ENCODE measurements around the gene METTL25. TPM values are rescaled to one million over a fixed set of nuclear protein-coding genes. Genes with fewer than 3 reads are reported as not detected.

METTL25 gene
- total RNA-seq, 4 donors from 2014 or later: 1.5 to 23.2 (median 12.2) TPM

GRCh38 chr12:82456633-82457032 lies 98.3 kb downstream of the METTL25 start:
- WGBS, 2 donors (ENCODE audit: low coverage in 1 of 2): 79 to 82% methylated on average over 2 of the region's 2 CpGs
- intact Hi-C loops (cut with DNase I; ENCODE audit: low total_unique reads): no loop called here
- no peak overlapping the region for H3K27ac ChIP-seq
- DNase-seq: no peak
- no peaks in the 10 kb centered on the region for H3K27me3 ChIP-seq
- H3K9me3 ChIP-seq: no peaks in the 10 kb centered on the region
- H3K36me3 ChIP-seq: peaks cover 0 to 19% (median 0%) of the 10 kb centered on the region in 4 donors
- in situ Hi-C loops (cut with MboI; ENCODE audit: low pct_ligation_motif_present in 1 of 4, low pct_unique_long_range_greater_than_20kb in 1 of 4, low sequenced_read_pairs in 3 of 4): no loop called here
- TF ChIP-seq CTCF (IDR thresholded peaks at IDR 0.05) (no peak), POLR2AphosphoS5 (IDR thresholded peaks at IDR 0.05) (no peak), POLR2A (IDR thresholded peaks at IDR 0.05) (no peak), EP300 (IDR thresholded peaks at IDR 0.05; ENCODE audit: low read depth) (no peak)
- H3K4me3 ChIP-seq: no peak overlapping the region
- no peaks in the 10 kb centered on the region for H3K4me1 ChIP-seq

GRCh38 chr12:82458101-82458500 lies 99.8 kb downstream of the METTL25 start:
- no peak for TF ChIP-seq EP300 (IDR thresholded peaks at IDR 0.05; ENCODE audit: low read depth)
- no peak for TF ChIP-seq POLR2A (IDR thresholded peaks at IDR 0.05)
- TF ChIP-seq POLR2AphosphoS5 (IDR thresholded peaks at IDR 0.05): no peak
- no peak for TF ChIP-seq CTCF (IDR thresholded peaks at IDR 0.05)
- intact Hi-C loops (cut with DNase I; ENCODE audit: low total_unique reads): no loop called here
- 91% methylated on average over 1 of the region's 1 CpG; no CpG with 5 or more reads in 1 of the 2 donors for WGBS, 2 donors (ENCODE audit: low coverage in 1 of 2)
- no peaks in the 10 kb centered on the region for H3K27me3 ChIP-seq
- no peak overlapping the region for H3K4me3 ChIP-seq
- H3K27ac ChIP-seq: no peak overlapping the region
- peaks cover 0 to 19% (median 0%) of the 10 kb centered on the region in 4 donors for H3K36me3 ChIP-seq
- no peaks in the 10 kb centered on the region for H3K9me3 ChIP-seq
- DNase-seq: no peak
- in situ Hi-C loops (cut with MboI; ENCODE audit: low pct_ligation_motif_present in 1 of 4, low pct_unique_long_range_greater_than_20kb in 1 of 4, low sequenced_read_pairs in 3 of 4): no loop called here
- no peaks in the 10 kb centered on the region for H3K4me1 ChIP-seq

GRCh38 chr12:82461393-82461792 lies 103.1 kb downstream of the METTL25 start:
- intact Hi-C loops (cut with DNase I; ENCODE audit: low total_unique reads): no loop called here
- Histone ChIP-seq H3K4me1 (no peaks in the 10 kb centered on the region), H3K27me3 (no peaks in the 10 kb centered on the region), H3K9me3 (no peaks in the 10 kb centered on the region), H3K4me3 (no peak overlapping the region), H3K27ac (no peak overlapping the region), H3K36me3 (peaks cover 0 to 19% (median 0%) of the 10 kb centered on the region in 4 donors)
- in situ Hi-C loops (cut with MboI; ENCODE audit: low pct_ligation_motif_present in 1 of 4, low pct_unique_long_range_greater_than_20kb in 1 of 4, low sequenced_read_pairs in 3 of 4): no loop called here
- TF ChIP-seq CTCF (IDR thresholded peaks at IDR 0.05) (no peak), POLR2AphosphoS5 (IDR thresholded peaks at IDR 0.05) (no peak), EP300 (IDR thresholded peaks at IDR 0.05; ENCODE audit: low read depth) (no peak), POLR2A (IDR thresholded peaks at IDR 0.05) (no peak)
- no peak for DNase-seq
- 47 to 54% methylated on average over 1 of the region's 1 CpG for WGBS, 2 donors (ENCODE audit: low coverage in 1 of 2)

- H3K4me1 ChIP-seq: no peaks in the 10 kb centered on the region
- no peaks in the 10 kb centered on the region for H3K9me3 ChIP-seq
- no peak for DNase-seq
- WGBS, 2 donors (ENCODE audit: low coverage in 1 of 2): 63 to 67% methylated on average over 3 of the region's 3 CpGs
- peaks cover 0 to 19% (median 0%) of the 10 kb centered on the region in 4 donors for H3K36me3 ChIP-seq
- TF ChIP-seq CTCF (IDR thresholded peaks at IDR 0.05): no peak
- no peak for TF ChIP-seq POLR2AphosphoS5 (IDR thresholded peaks at IDR 0.05)
- no peak for TF ChIP-seq POLR2A (IDR thresholded peaks at IDR 0.05)
- no peak for TF ChIP-seq EP300 (IDR thresholded peaks at IDR 0.05; ENCODE audit: low read depth)
- no peaks in the 10 kb centered on the region for H3K27me3 ChIP-seq
- in situ Hi-C loops (cut with MboI; ENCODE audit: low pct_ligation_motif_present in 1 of 4, low pct_unique_long_range_greater_than_20kb in 1 of 4, low sequenced_read_pairs in 3 of 4) (no loop called here), intact Hi-C loops (cut with DNase I; ENCODE audit: low total_unique reads) (no loop called here)
- H3K27ac ChIP-seq: no peak overlapping the region
- H3K4me3 ChIP-seq: no peak overlapping the region
These were observed 103.5 kb downstream of the METTL25 start for GRCh38 chr12:82461836-82462235.
